Measurements from ENCODE around the gene LTBP2.
"Not testable (repeated sequence)": the region's sequence is repeated elsewhere in the genome, so short reads cannot be mapped to it uniquely, and the experiment has no call there.

Gene LTBP2

DNA sequence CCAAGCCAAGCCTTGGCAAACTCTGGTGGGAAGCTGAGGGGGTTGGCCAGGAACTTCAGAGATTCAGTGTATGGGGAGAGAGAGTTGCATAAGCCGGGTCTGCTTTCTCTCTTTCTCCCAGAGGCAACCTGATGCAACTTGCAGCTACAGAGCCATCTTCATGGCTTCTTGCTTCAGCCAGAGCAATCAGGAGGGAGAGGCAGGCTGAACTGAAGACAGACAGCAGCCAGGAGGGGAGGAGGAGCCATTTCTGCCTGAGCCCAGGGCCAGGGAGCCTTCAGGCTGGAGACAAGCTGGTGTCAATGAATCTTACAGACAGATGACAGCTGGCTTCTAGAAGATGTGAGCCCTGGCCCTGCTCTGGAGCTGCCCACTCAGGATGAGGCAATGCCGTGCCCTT lies 137.7 kb downstream of the LTBP2 start:
- DNase-seq: peak; percentile 87

- no peak for DNase-seq
These were observed 139.4 kb downstream of the LTBP2 start for GRCh38 chr14:74472601-74473000.

- DNase-seq: no peak
These were observed 142.2 kb downstream of the LTBP2 start for GRCh38 chr14:74469548-74470518.

- DNase-seq: no peak
These were observed 143.5 kb downstream of the LTBP2 start for GRCh38 chr14:74468513-74468912.

DNA sequence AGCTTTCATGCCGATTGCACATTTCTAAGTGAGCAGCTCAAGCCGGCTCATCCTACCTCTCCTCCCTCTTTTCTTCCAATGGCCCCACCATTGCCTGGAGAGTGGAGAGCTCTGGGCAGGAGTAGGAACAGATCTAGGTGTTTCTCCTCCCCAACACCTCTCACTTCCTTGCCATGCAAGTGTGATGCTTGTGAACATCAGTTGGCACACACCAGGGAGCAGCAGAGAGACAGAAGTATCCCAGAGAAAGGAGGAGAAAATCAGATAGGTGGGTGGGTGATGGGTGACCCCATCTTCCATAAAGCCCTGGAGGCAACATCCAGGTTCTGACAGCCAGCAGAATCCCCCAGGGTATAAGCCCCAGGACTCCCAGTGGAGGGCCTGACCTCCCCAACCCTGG lies 146.7 kb downstream of the LTBP2 start:
- DNase-seq: no peak

DNA sequence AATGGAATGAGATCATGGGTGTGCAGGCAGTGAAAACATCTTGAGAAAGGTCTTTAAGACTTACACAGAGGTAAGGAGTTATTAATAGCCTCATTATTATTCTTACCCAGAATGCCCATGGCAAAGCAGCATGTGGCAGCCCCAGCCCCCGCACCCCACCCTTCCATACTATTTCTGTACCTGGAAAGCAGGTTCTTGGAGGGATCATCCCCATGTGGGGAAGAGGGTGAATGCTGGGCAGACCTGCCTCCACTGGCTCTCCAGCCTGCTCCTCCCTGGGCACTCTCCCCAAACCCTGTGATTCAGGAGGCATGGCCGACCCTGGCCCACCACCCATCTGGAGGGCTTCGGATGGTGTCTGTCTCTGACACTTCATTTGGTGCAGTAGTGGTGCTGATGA lies 147.3 kb downstream of the LTBP2 start:
- no peak for DNase-seq

- no peak for DNase-seq
These were observed 148.3 kb downstream of the LTBP2 start for GRCh38 chr14:74463697-74464096.

GRCh38 chr14:74462993-74463392 lies 149.0 kb downstream of the LTBP2 start:
- no peak for DNase-seq

GRCh38 chr14:74459976-74460375 lies 152.1 kb downstream of the LTBP2 start:
- peak; percentile 97 for DNase-seq

GRCh38 chr14:74459289-74459946 lies 152.6 kb downstream of the LTBP2 start:
- peak; percentile 85 for DNase-seq

DNA sequence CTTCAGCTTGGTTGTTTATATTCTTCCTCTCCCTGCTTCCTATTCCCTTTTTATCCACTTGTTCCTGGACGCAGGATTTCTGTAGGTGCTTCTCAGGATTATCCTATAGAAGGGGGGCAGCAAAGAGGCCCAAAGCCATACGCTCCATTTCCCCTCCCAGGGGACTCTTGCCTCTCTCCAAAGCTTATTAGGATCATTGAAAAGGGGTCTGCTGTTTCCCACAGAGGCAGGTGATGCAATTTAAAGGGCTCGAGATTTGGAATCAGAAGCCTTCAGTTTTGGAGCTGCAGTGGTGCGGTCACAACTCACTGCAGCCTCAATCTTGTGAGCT lies 154.5 kb downstream of the LTBP2 start:
- peak; percentile 98 for DNase-seq

GRCh38 chr14:74456684-74457564 lies 155.1 kb downstream of the LTBP2 start:
- DNase-seq: peak; percentile 75

DNA sequence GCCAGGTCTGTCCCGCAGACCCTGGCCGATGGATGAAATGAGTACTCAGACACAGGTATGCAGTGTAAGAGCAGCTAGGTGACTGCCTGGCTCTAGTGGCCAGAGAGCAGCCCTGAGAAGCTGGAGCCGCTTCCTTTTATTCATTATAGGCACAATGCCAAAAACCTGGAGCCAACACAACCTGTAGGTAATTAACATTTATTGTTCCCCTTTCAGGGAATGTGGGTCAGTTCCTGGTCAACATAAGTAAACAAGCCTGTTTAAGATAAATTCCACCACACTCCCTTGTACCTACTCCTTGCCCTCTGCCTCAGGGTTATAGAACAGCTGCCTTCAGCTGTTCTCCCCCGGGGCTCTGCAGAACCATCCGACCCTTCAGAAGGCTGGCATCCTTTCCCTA lies 157.6 kb downstream of the LTBP2 start:
- DNase-seq: not testable (repeated sequence)
